Measurements from ENCODE around the gene PPCDC. TPM values are rescaled to one million over a fixed set of nuclear protein-coding genes. Genes with fewer than 3 reads are reported as not detected.

PPCDC gene
- total and polyA plus RNA-seq, 10 of the 15 experiments (the other 5 are each of a cell fraction or from before 2014, with no cell fraction given): 32.5 to 135 (median 55.0) TPM

- no peak for TF ChIP-seq EZH2 (IDR thresholded peaks at IDR 0.05; ENCODE audit: borderline replicate concordance, control insufficient read depth, low read depth, low read length)
- TF ChIP-seq ZNF274 (IDR thresholded peaks at IDR 0.05; ENCODE audit: insufficient read depth, insufficient read length): no peak
- no peak for TF ChIP-seq NFYA (IDR thresholded peaks at IDR 0.05; ENCODE audit: borderline replicate concordance, low read depth, low read length)
- no peak for TF ChIP-seq NR2C2 (IDR thresholded peaks at IDR 0.05; ENCODE audit: borderline replicate concordance, control insufficient read depth, insufficient read length, low read depth)
- no peak for TF ChIP-seq LARP7 (IDR thresholded peaks at IDR 0.05)
- no peak for TF ChIP-seq E4F1 (IDR thresholded peaks at IDR 0.05; ENCODE audit: borderline replicate concordance, partially characterized antibody)
- no peak for TF ChIP-seq RAD51 (IDR thresholded peaks at IDR 0.05)
- TF ChIP-seq ZNF207 (IDR thresholded peaks at IDR 0.05; ENCODE audit: borderline replicate concordance): peak; percentile 63; the same call in 1 of the 2 replicates
- no peak for TF ChIP-seq USF2 (IDR thresholded peaks at IDR 0.05; ENCODE audit: borderline replicate concordance, low read depth, low read length)
- TF ChIP-seq GATAD2B (conservative IDR thresholded peaks at IDR 0.05; ENCODE audit: low read depth): 0 out of 2 replicates have a peak, but pooled peaks have one; percentile 12
- TF ChIP-seq TAF1 (IDR thresholded peaks at IDR 0.05; ENCODE audit: borderline replicate concordance, low read depth, low read length): no peak
- TF ChIP-seq HDAC2 (IDR thresholded peaks at IDR 0.05): no peak
- TF ChIP-seq FOXM1 (IDR thresholded peaks at IDR 0.05; ENCODE audit: low read depth, low read length): peak; percentile 88
- no peak for TF ChIP-seq KAT2A (conservative IDR thresholded peaks at IDR 0.05; ENCODE audit: control insufficient read depth, low read depth, low read length)
- TF ChIP-seq TCF12 (IDR thresholded peaks at IDR 0.05; ENCODE audit: low read depth, low read length): peak; percentile 82
- TF ChIP-seq, protein P1, sequence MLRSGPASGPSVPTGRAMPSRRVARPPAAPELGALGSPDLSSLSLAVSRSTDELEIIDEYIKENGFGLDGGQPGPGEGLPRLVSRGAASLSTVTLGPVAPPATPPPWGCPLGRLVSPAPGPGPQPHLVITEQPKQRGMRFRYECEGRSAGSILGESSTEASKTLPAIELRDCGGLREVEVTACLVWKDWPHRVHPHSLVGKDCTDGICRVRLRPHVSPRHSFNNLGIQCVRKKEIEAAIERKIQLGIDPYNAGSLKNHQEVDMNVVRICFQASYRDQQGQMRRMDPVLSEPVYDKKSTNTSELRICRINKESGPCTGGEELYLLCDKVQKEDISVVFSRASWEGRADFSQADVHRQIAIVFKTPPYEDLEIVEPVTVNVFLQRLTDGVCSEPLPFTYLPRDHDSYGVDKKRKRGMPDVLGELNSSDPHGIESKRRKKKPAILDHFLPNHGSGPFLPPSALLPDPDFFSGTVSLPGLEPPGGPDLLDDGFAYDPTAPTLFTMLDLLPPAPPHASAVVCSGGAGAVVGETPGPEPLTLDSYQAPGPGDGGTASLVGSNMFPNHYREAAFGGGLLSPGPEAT (IDR thresholded peaks at IDR 0.05; ENCODE audit: low read depth): no peak; the same call in 1 of the 2 replicates
- no peak for TF ChIP-seq SREBF2 (IDR thresholded peaks at IDR 0.05; ENCODE audit: low read length)
- TF ChIP-seq PML (IDR thresholded peaks at IDR 0.05; ENCODE audit: low read length): peak; percentile 51; the same call in 1 of the 2 replicates
- peak; percentile 93 for TF ChIP-seq MTA2 (IDR thresholded peaks at IDR 0.05; ENCODE audit: low read depth)
- TF ChIP-seq YBX1 (IDR thresholded peaks at IDR 0.05): no peak
- no peak for TF ChIP-seq CREM (IDR thresholded peaks at IDR 0.05; ENCODE audit: low read depth)
- 0 out of 2 replicates have a peak, but pooled peaks have one; percentile 49 for TF ChIP-seq BCL11A (IDR thresholded peaks at IDR 0.05; ENCODE audit: low read depth, low read length)
- no peak for TF ChIP-seq ASH2L (IDR thresholded peaks at IDR 0.05; ENCODE audit: borderline replicate concordance, low read depth)
- TF ChIP-seq EGR1 (IDR thresholded peaks at IDR 0.05; ENCODE audit: borderline replicate concordance in 1 of 2, low read depth in 2 of 2, low read length in 2 of 2): no peak
- no peak for TF ChIP-seq MYB (IDR thresholded peaks at IDR 0.05; ENCODE audit: borderline replicate concordance, low read depth, low read length)
Observed at GRCh38 chr15:75008629-75009326, 14.6 kb upstream of the PPCDC start (continued).

Data from GM12878 (cell line).